ENCODE results near the gene CENPVL2.
"Not testable (repeated sequence)": the region's sequence is repeated elsewhere in the genome, so short reads cannot be mapped to it uniquely, and the experiment has no call there.

CENPVL2 gene

DNA sequence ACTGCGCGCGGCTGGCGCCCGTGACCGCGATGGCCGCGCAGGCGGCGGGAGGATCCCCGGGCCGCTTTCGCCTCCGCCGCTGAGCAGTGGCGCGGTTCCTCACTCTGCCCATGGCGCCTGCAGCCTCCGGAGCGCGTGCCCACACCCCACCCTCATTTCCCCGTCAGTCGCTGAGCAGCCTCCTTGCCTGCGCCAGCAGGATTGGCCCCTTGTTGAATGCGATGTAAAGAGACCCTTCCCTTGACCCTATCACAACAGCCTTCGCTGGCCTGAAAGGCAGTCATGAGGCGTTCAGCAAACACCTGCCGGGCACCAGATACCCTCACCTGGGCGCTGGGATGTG, at the start of gene CENPVL2:
TSS of gene CENPVL2 (minus strand) at position 112 of the 343 bp plus-strand sequence. CDS start at position 112, 0 bp downstream.
- DNase-seq (ENCODE audit: low read depth in 2 of 2, low spot score in 1 of 2), result not testable (repeated sequence)

GRCh38 chrX:51728202-51728601, 45.6 kb upstream of the CENPVL2 start:
- DNase-seq (ENCODE audit: low read depth in 2 of 2, low spot score in 1 of 2), result no peak

- not testable (repeated sequence) for DNase-seq (ENCODE audit: low read depth in 2 of 2, low spot score in 1 of 2)
Observed at GRCh38 chrX:51712943-51713647, 30.5 kb upstream of the CENPVL2 start.

GRCh38 chrX:51710277-51711164, 27.9 kb upstream of the CENPVL2 start, which contains the start of gene CENPVL1:
Gene CENPVL1 (plus strand): TSS chrX:51710512. CDS start chrX:51710512, 0 bp downstream.
- DNase-seq (ENCODE audit: low read depth in 2 of 2, low spot score in 1 of 2), result not testable (repeated sequence)

DNA sequence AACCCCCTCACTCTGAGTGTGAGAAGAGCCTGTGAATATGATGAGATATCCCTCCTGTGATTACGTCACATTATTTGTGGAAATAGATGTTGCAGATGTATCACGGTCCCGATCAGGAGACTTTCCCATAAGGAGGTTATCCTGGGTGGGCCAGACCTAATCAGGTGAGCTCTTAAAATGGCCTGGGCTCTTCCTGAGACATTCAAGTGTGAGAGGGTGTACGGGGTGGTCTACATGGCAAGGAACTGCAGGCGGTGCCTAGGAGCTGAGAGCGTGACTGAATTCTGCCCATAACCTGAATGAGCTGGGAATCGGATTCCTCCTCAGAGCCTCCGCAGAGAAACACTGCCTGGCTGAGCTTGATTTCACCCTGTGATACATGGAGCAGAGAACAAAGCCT, 14.8 kb upstream of the CENPVL2 start:
- DNase-seq (ENCODE audit: low read depth in 2 of 2, low spot score in 1 of 2), result no peak

GRCh38 chrX:51694254-51694653, 11.6 kb upstream of the CENPVL2 start:
- no peak for DNase-seq (ENCODE audit: low read depth in 2 of 2, low spot score in 1 of 2)

DNA sequence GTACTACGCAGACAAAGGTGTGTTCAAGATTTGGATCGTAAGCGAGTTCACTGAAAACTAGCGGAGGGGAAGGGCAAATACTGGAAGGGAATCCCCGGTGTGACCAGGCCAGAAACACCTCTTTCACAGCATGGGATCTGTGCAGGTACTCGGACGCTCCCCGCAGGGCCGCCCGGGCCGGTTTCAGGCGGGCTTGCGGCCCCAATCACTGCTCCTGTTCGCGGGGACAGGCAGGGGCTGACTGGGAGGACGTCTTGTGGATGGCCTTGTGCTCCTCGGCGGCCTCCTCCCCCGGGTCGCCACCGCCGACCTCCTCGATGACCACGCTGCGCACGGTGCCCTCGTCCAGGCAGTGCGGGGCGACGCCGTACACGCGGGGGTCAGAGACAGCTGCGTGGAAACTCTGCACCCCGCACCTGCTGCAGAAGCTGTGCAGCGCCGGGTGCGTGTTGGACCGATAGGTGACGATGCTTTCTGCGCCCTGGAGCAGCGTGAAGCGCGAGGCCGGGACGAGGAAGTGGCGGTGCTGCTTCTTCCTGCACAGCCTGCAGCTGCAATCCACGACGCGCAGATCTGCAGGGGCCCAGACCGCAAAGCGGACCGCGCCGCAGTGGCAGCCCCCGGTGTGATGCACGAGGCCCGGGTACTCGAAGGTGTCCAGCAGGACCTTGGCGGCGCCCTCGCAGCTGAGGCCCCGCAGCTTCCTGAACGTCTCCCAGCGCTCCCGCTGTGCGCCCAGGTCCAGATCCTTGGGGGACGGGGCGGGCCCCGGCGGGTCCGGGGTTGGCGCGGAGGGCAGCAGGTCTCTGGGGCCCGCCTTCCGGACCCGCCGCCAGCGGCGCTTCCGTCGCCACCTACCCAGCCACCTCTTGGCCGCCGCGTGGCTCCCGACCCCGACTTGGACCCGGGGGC, 567 bp downstream of the CENPVL2 start:
- not testable (repeated sequence) for DNase-seq (ENCODE audit: low read depth in 2 of 2, low spot score in 1 of 2)

- not testable (repeated sequence) for DNase-seq (ENCODE audit: low read depth in 2 of 2, low spot score in 1 of 2)
Observed at GRCh38 chrX:51679689-51680433, 2.8 kb downstream of the CENPVL2 start.

GRCh38 chrX:51665981-51666380, 16.6 kb downstream of the CENPVL2 start:
- DNase-seq (ENCODE audit: low read depth in 2 of 2, low spot score in 1 of 2), result no peak

DNA sequence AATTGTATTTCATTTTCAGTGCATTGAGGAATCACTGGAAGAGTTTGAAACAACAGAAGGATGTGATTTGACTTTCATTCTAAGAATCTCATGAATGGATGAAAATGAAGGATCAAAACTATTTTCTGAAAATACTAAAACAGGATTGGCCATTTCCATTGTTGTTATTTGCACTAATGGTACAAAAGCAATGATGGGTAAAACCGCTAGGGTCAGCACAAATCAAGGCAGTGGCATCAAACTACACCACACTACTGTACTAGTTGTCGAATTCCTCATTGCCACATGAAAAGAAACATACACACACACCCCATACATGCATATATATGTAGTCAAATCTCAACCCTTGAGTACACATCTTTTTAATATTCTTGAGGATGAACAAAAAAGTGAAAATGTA, 39.3 kb downstream of the CENPVL2 start:
- DNase-seq (ENCODE audit: low read depth in 2 of 2, low spot score in 1 of 2), result no peak

DNA sequence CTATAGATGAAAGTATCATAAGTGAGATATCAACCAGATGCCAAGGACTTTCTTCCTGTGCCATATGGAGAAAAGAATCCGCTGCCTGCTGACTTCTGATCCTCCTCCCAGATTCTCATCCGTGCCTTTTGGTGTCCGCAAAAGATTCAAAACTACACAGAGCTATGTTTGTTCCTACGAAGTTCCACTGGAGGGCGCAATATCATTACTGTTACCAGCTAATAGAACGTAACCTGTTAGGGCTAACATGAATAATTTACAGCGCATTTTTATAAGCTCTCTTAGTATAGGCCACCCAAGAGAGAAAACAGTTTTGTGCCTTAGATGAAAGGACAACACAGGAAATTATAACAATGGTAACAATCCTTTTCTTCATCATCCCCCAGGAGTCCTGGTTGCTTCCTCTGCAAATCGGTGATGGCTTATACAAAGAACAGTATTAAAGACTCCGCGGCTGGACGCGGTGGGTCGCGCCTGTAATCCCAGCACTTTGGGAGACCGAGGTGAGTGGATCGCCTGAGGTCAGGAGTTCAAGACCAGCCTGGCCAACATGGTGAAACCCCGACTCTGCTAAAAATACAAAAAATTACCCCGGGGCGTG, 41.1 kb downstream of the CENPVL2 start:
- no peak for DNase-seq (ENCODE audit: low read depth in 2 of 2, low spot score in 1 of 2)

GRCh38 chrX:51636511-51636910, 46.1 kb downstream of the CENPVL2 start:
- DNase-seq (ENCODE audit: low read depth in 2 of 2, low spot score in 1 of 2), result not testable (repeated sequence)

Data from stimulated activated CD8-positive, alpha-beta memory T cell treated with anti-CD3 and anti-CD28 coated beads, Interleukin-4, amount 100 ng/mL, for 4 hours (primary cell).